SH-SY5Y (cell line): Measurements from ENCODE around the gene ACOT7.

ENCODE experiments used
- GATA2 ChIP-seq: IDR thresholded peaks from 2 replicates; pipeline ENCODE4 v1.6.1; 2011; ENCODE audit warnings: mild to moderate bottlenecking, low read depth, low read length
- GATA3 ChIP-seq: IDR thresholded peaks from 2 replicates; pipeline ENCODE4 v1.6.1; 2011; ENCODE audit warnings: low read depth, mild to moderate bottlenecking, low read length, moderate library complexity

ACOT7 gene

DNA sequence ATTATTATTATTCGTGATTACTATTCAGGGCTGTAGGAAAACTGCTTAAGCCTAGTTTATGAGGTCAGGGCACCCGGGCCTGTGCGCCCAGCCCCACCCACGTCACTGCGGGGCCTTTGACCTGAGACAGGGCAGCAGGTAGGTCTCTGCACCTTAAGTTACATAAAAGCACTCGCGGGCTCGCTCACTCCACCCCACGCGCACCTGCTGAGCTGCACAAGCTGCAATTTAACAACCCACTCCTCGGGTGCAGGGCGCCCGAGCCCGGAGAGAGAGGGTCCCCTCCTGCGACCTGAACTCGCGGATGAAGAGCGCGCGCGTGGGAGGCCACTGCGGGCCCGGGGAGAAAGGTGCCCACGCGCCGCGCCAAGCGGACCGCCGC, 158.3 kb downstream of the ACOT7 start:
- TF ChIP-seq GATA3 (no peak), GATA2 (no peak)

DNA sequence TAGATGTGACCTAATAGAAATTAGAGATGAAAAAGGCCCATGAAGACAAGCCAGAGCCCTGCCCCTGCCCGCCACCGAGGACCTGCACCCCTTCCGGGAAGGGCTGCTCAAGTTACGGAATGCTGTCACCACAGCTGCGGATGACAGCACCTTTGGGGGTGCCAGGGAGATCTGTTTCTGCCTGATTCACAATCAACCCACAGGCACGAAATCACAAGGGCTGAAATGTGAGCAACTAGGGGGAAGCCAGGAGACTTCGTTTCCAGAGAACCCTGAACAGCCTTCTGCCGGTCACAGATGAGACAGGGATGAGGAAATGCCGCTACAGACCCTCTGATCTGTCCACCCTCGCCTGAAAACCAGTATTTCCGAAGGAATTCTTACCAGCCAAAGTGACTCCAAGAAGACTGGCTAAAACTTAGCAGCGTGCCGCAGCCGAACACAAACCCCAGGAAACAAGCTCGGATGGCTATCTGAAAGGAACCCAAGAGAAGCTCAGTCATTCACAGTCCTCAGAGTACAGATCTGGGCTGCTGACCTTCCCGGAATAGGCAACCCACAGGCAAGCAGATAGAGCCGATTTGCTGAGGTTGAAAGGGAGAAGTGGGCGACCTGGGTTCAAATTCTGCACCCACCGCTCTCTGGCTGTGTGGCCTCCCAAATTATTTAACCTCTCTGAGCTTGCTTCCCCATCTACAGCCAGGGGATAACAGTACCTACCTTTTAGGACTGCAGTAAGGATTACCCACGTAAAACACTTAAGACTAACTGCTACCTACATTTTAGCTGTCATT, 158.9 kb downstream of the ACOT7 start:
- TF ChIP-seq GATA2: no peak
- no peak for TF ChIP-seq GATA3

DNA sequence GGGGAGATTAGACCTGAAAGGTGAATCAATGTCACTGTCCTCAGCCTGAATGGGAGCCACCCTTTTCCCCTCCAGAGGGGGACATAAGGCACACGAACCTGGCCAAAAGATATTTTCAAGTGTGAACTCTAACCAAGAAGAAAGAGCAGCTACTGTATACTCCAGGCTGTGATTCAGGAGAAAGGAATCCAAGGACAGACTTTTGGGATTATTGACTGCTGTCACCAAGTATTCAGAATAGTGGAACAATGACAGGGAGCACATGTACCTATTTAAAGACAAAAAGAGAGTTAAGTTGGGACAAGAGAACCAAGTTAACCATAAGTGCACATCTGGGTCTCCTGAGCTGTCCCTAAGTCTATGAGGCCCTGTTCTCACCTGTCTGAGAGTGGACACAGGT, 160.2 kb downstream of the ACOT7 start:
- no peak for TF ChIP-seq GATA2

DNA sequence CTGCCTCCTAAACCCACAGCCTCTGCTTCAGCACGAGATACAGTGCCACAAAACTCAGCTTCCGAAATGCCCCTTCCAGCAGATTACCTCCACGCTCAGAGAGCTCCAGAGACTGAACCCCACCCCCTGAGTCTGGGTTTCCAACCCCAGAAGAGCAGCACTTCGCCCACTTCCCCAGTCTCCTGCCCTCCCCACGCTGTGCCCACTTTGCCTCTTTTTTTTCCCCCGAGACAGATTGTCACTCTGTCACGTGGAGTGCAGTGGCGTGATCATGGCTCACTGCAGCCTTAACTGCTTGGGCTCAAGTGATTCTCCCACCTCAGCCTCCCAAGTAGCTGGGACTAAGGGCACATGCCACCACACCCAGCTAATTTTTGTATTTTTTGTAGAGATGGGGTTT, 167.9 kb downstream of the ACOT7 start:
- TF ChIP-seq GATA3 (no peak), GATA2 (no peak)

DNA sequence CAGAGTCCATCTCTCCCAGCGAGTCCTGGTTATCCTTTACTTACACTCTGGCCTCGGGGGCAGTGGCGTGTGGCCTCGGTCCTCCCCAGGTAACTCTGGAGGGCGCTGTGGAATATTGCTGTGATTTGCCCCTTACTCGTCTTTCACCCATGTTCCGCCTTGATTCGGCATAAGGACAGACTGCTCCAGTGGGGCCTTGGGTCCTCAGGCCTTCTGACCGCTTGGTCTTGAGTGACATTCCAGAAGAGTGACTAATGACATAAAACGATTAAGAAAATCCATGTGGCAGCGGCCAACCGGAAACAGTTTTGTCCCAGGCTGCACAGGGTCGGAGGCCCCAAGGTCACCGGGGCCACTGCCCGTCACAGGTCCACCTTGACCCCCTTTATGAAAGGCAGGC, 168.8 kb downstream of the ACOT7 start:
- no peak for TF ChIP-seq GATA3
- TF ChIP-seq GATA2: no peak

DNA sequence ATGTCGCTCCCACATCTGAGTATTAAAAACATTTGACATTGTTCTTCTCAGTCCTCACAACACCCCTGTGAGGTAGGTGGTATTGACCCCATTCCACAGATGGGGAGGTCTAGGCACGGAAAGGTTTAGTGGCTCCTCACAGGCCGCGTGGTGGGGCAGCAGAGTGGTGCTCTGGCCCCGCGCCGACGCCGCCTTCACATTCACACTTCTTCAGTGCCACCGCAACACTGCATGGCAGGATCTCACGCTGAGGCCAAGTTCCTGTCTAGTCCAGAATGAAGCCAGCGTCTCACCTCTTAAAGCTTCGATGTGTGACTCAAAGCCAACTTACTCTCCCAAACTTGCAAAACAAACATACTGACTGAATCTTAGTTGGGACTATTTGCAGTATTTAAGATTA, 169.9 kb downstream of the ACOT7 start:
- TF ChIP-seq GATA3: no peak
- no peak for TF ChIP-seq GATA2

DNA sequence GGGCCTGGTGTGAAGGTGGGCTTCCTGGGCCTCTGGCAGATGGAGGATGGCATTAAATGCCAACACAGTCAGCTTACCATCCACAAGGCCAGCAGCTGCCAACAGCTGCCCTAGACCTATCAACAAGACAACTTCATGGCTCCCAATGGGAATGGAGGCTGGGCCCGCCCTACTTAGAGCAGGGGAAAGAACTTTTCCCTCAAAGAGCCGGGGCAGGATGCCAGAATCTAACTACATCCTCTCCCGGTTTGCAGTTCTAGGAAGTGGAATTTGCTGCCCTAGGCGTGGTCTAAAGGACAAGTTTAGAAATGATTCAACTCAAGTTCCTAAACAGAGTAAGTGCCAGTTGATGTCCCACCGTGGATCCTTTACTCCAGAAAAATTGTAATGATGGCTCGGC, 170.9 kb downstream of the ACOT7 start:
- no peak for TF ChIP-seq GATA2
- no peak for TF ChIP-seq GATA3

DNA sequence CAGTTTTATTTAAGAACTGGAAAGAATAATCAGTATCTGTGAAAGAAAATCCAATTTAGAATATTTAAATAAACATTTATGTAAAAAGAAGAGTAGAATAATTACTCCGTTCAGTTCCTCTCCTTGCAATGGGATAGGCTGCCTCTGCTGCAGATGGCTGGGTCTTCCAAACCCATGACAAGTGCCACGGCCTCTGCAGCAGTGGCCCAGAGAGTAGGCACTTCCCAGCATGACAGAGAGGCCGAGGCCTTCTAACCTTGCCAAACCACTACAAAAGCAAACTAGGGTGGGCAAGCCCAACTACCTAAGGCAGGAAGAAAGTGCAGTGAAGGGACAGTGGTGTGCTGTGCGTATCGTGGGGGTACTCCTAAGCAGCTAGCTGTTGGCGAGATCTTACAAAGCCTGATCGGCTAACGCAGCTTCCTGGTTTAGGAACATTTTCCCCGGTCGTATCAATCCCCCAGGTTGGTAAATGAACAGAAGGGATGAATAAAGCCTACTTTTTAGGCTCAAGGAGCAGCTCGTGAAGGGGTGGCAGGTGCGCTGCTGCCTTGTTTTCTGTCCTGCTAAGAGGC, 172.3 kb downstream of the ACOT7 start:
- TF ChIP-seq GATA2 (no peak), GATA3 (no peak)

DNA sequence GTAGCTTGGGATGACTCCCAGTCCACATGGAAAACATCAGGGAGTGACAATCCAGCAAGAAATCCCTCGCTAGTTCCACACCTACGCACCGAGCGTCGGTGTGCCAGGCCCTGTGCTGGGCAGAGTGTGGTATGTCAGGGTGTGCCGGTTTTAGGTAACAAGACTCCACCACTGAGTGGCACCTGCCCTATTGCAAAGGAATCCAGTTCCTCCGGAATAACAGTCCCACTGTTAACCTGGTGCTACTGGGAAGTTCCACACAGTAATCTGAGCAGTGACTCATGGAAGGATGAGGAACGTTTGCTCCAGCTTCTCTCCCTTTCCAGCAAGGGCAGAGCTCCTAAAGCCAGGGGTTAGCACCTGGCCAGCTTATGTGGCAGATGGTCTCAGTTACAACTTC, 173.3 kb downstream of the ACOT7 start:
- TF ChIP-seq GATA3 (no peak), GATA2 (no peak)

DNA sequence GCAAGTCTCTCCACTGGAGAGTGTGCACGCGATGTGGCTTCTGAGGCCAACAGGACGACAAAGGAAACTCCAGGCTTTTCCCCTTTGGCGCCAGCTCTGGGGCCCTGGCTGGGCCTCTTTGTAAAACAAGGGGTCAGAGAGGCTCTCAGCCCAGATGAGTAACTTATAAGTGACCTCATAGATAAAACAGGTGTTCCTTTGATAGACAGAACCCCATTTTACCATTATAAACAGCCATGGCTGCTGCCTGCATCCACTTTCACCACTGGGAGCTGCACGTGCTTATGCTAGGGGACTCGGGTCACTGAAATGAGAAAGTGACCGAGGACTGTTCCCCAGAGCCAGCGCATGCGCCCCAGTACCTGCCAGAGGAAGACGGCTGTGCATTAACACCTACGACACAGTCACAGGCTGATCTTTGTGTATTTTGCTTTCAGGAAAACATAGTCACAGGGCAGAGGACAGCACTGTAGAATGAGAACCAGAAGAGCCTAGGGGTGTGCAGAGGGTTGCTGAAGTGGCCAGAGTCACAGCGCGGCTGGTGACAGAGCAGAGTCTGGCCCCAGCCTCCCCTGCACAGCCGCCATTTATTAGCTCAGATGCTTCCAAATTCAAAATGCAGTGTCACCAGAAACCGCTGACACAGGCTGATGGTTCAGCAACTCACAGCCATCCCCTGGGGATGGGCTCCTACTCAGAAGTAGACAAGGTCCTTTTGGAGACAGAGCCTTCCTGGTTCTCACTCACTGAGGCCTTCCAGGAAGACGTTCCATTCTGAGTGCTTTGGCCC, 175.0 kb downstream of the ACOT7 start:
- TF ChIP-seq GATA2: no peak
- TF ChIP-seq GATA3: no peak
